ENCODE data around the gene GALM.

DNA sequence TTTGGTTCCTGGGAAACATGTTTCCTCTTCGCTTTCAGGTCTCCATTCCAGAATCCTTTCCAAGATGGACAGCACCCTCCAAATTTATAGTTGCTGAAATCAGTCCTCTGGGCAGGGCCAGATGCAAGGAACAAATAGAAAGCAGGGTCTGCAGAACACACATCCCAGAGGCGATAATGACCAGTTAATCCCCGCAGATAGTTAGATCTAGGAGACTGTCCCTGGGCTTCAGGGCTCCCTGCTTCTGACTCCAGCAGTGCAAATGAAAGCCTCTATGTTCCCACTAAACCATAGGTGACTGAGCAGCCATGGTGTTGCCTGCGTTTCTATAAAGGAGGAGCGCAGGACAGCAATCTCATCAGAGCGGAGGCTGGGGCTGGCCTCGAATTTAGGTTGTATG lies 46.5 kb downstream of the GALM start:
- TF ChIP-seq, protein P1, sequence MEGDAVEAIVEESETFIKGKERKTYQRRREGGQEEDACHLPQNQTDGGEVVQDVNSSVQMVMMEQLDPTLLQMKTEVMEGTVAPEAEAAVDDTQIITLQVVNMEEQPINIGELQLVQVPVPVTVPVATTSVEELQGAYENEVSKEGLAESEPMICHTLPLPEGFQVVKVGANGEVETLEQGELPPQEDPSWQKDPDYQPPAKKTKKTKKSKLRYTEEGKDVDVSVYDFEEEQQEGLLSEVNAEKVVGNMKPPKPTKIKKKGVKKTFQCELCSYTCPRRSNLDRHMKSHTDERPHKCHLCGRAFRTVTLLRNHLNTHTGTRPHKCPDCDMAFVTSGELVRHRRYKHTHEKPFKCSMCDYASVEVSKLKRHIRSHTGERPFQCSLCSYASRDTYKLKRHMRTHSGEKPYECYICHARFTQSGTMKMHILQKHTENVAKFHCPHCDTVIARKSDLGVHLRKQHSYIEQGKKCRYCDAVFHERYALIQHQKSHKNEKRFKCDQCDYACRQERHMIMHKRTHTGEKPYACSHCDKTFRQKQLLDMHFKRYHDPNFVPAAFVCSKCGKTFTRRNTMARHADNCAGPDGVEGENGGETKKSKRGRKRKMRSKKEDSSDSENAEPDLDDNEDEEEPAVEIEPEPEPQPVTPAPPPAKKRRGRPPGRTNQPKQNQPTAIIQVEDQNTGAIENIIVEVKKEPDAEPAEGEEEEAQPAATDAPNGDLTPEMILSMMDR (IDR thresholded peaks at IDR 0.05; ENCODE audit: low read length), result no peak
- no peak for TF ChIP-seq EZH2 (IDR thresholded peaks at IDR 0.05; ENCODE audit: borderline replicate concordance, low read length)
